A549 (cell line): Measurements from ENCODE around the gene FBXW9. TPM values are rescaled to one million over a fixed set of nuclear protein-coding genes. Genes with fewer than 3 reads are reported as not detected.

ENCODE experiments used
- ATAC-seq, 2 experiments: fragments of 200-7000 bp in 1 of 2; fragments of >200 bp in 1 of 2; cut with Nextera tagmentation in 1 of 2; cut with Tn5 transposase in 1 of 2; 3 replicates each; pipeline versions ENCODE4 v1.8.0 to v1.9.1; 2018 to 2020; ENCODE audit warnings: mild to moderate bottlenecking in 1 of 2, moderate library complexity in 1 of 2
- CTCF ChIA-PET: fragments of 300-600 bp; sonication (Branson Sonifier 250); formaldehyde crosslinking; extraction: SDS; loops from one replicate; lab custom pipeline; 2021; ENCODE audit warnings: antibody characterized with exemption, inconsistent platforms; lab: Yijun Ruan, JAX
- POLR2A ChIA-PET: fragments of 350-600 bp; formaldehyde crosslinking; extraction: SDS; loops from one replicate; lab custom pipeline; 2021; ENCODE audit warnings: antibody characterized with exemption, inconsistent platforms; lab: Yijun Ruan, JAX
- DNase-seq, 2 experiments: peaks; one replicate each; pipeline versions ENCODE4 v3.0.0 to v3.0.0-alpha.2; 2011 to 2016; ENCODE audit warnings: low read depth in 1 of 2, low spot score in 1 of 2
- FAIRE-seq: peaks from 2 replicates; lab custom pipeline; 2011; peaks lifted over from hg19 to GRCh38; lab: Jason Lieb, UNC
- H3K27ac ChIP-seq, 2 experiments: fragments of >200 bp; sonication (Bioruptor Twin); formaldehyde crosslinking; 3 replicates each; pipeline ENCODE4 v1.5.1; 2016 to 2017
- H3K4me1 ChIP-seq: fragments of >200 bp; sonication (Bioruptor Twin); formaldehyde crosslinking; 3 replicates; pipeline ENCODE4 v1.6.1; 2016
- H3K4me2 ChIP-seq: fragments of >200 bp; sonication (Bioruptor Twin); formaldehyde crosslinking; 3 replicates; pipeline ENCODE4 v1.6.1; 2016
- H3K4me3 ChIP-seq: fragments of >200 bp; sonication (Bioruptor Twin); formaldehyde crosslinking; 3 replicates; pipeline ENCODE4 v1.5.1; 2016
- H3K9me3 ChIP-seq: fragments of >200 bp; sonication (Bioruptor Twin); formaldehyde crosslinking; 3 replicates; pipeline ENCODE4 v1.6.1; 2016
- BHLHE40 ChIP-seq: IDR thresholded peaks from 2 replicates; pipeline ENCODE4 v1.6.1; 2012; ENCODE audit warnings: low read depth, low read length, inconsistent platforms
- CBX8 ChIP-seq: fragments of 200-600 bp; sonication (generic); IDR thresholded peaks from 2 replicates; pipeline ENCODE4 v1.6.1; 2016
- CEBPB ChIP-seq, 2 experiments: fragments of >200 bp in 1 of 2; sonication (Bioruptor Twin) in 1 of 2; formaldehyde crosslinking in 1 of 2; IDR thresholded peaks; 2 replicates each; pipeline ENCODE4 v1.6.1; 2012 to 2016
- ESRRA ChIP-seq: fragments of 150-350 bp; IDR thresholded peaks from 2 replicates; pipeline ENCODE4 v1.6.1; 2014; ENCODE audit warnings: mild to moderate bottlenecking, low read length, borderline replicate concordance
- HOXB13 ChIP-seq: fragments of 250-450 bp; sonication (Bioruptor Pico); IDR thresholded peaks from 2 replicates; pipeline ENCODE4 v1.5.0; 2020; ENCODE audit warnings: low read depth, mild to moderate bottlenecking, moderate library complexity
- JUNB ChIP-seq: fragments of >200 bp; sonication (Bioruptor Twin); formaldehyde crosslinking; IDR thresholded peaks from 2 replicates; pipeline ENCODE4 v1.6.1; 2016
- NFE2L2 ChIP-seq: fragments of 150-350 bp; conservative IDR thresholded peaks from 2 replicates; pipeline ENCODE4 v1.6.1; 2014; ENCODE audit warnings: low read length
- NPAS2 ChIP-seq: fragments of 250-450 bp; sonication (Bioruptor Pico); IDR thresholded peaks from 2 replicates; pipeline ENCODE4 v1.8.0; 2022; ENCODE audit warnings: mild to moderate bottlenecking, moderate library complexity, borderline replicate concordance
- NR3C1 ChIP-seq: fragments of >200 bp; sonication (Bioruptor Twin); formaldehyde crosslinking; IDR thresholded peaks from 3 replicates; pipeline ENCODE4 v1.6.1; 2017
- PHF8 ChIP-seq: fragments of 200-600 bp; sonication (generic); IDR thresholded peaks from 2 replicates; pipeline ENCODE4 v1.6.1; 2016; ENCODE audit warnings: low read depth, mild to moderate bottlenecking, antibody characterized with exemption, moderate library complexity, borderline replicate concordance
- POLR2A ChIP-seq: IDR thresholded peaks from 2 replicates; pipeline ENCODE4 v1.6.1; 2012; ENCODE audit warnings: mild to moderate bottlenecking, low read length
- RCOR1 ChIP-seq: fragments of 150-350 bp; IDR thresholded peaks from 2 replicates; pipeline ENCODE4 v1.6.1; 2014; ENCODE audit warnings: antibody characterized with exemption, low read length, low read depth
- SREBF2 ChIP-seq: fragments of 450-650 bp; IDR thresholded peaks from 2 replicates; pipeline ENCODE4 v1.6.1; 2014; ENCODE audit warnings: mild to moderate bottlenecking, moderate library complexity
- WGBS: methylation state at CpG from one replicate; pipeline ENCODE4 v1.1.6; 2017; ENCODE audit errors: missing lambda C conversion rate; 5-methylcytosine and 5-hydroxymethylcytosine counted together
- polyA plus RNA-seq, 4 experiments: library from polyadenylated mRNA; depleted of rRNA in 3 of 4; stranded (reverse); fragments of >200 nt; fragmentation: RNase III in 1 of 4; extraction: RNeasy Plus Mini Kit Qiagen cat#74134 plus additional on column Dnase treatment in 1 of 4; gene quantifications; 2 replicates in 3 of 4; 3 replicates in 1 of 4; pipeline ENCODE4 v1.2.3, GENCODE V29; 2011 to 2017
- TF ChIP-seq, protein P1 (sequence below): fragments of >200 bp; sonication (Bioruptor Twin); formaldehyde crosslinking; IDR thresholded peaks from 3 replicates; pipeline ENCODE4 v1.6.1; 2016
- TF ChIP-seq, protein P2 (sequence below): fragments of 200-600 bp; sonication (generic); IDR thresholded peaks from 2 replicates; pipeline ENCODE4 v1.6.1; 2016; ENCODE audit warnings: antibody characterized with exemption, mild to moderate bottlenecking, moderate library complexity
- TF ChIP-seq, protein P3 (sequence below): fragments of 150-350 bp; IDR thresholded peaks from 2 replicates; pipeline ENCODE4 v1.6.1; 2014; ENCODE audit warnings: low read depth, mild to moderate bottlenecking, low read length
- TF ChIP-seq, protein P4 (sequence below): IDR thresholded peaks from 2 replicates; pipeline ENCODE4 v1.6.1; 2012
- TF ChIP-seq, protein P5 (sequence below): fragments of 250-450 bp; sonication (Bioruptor Pico); IDR thresholded peaks from 2 replicates; pipeline ENCODE4 v1.5.0; 2021; ENCODE audit warnings: mild to moderate bottlenecking, moderate library complexity, borderline replicate concordance

FBXW9 gene
- polyA plus RNA-seq, 2 of the 4 experiments (the other 2 are of a cell fraction) = 5.7 to 8.0 TPM

DNA sequence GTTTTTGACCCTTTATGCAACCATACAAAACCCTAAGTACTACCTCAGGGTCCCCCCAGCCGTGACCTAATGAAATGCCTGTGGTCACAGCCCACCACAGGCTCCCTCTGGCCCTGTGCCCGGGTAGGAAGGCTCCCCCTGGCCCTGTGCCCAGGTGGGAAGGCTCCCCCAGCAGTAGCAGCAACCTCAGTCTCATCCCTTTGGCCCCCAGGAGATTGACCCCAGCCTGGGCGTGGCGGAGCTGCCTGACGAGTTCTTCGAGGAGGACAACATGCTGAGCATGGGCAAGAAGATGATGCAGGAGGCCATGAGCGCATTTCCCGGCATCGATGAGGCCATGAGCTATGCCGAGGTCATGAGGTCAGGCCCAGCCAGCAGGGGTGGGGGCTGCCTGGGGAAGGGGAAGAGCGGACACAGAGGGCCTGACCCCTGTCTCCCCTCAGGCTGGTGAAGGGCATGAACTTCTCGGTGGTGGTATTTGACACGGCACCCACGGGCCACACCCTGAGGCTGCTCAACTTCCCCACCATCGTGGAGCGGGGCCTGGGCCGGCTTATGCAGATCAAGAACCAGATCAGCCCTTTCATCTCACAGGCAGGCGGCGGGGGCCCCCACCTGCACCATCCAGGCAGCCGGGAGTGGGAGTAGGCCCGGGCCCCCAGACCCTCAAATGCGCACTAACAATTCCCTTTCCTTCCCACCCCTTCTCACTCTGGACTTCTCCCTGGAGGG is 48.9 kb upstream of the FBXW9 start:
- no peak for DNase-seq
- ATAC-seq = no peak
- CTCF ChIA-PET = interaction anchor here (0.6 to 38.2 kb wide), 3 partner anchors 24 to 51 kb away, joined by 3 to 725 read pairs (median 7); partner anchors contain the start of gene HOOK2

DNA sequence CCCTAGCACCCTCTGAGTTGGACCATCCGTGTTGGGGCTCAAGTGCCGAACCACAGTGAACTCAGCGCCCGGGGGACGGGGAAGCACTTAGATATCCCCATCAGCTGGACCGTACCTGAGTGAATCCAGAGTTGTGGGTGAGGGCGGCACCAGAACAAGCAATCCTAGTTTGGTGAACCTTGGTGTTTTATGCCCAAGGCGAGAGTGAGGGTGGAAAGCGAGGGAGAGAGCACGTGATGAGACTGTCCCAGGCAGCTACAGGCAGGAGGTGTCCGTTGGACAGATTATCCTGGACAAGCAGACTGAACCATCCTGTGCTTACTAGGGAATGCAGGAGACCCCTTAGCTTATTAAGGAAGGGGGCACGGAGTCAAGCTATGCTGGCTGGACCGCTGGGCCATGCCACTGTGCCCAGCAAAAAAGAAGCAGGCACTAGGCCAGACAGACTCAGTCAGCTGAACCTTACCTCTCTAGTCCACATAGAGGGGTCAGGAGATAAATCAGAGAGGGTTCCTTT is 41.5 kb upstream of the FBXW9 start:
- ChIA-PET POLR2A (interaction anchor here (0.9 to 1.5 kb wide), 2 partner anchors 40 to 55 kb away, joined by 3 read pairs; no protein-coding TSS in a partner anchor), CTCF (interaction anchor here (1.0 to 38.2 kb wide), 4 partner anchors 14 to 110 kb away, joined by 3 to 725 read pairs (median 10); partner anchors contain the start of genes HOOK2 and TNPO2)
- Histone ChIP-seq H3K4me2 (peak overlapping the region; percentile 98), H3K4me3 (peak overlapping the region; percentile 78), H3K9me3 (no peaks in the 10 kb centered on the region), H3K4me1 (peaks cover 18% of the 10 kb centered on the region), H3K27ac (peak overlapping the region; percentile 86 to 88)
- no peak for FAIRE-seq
- DNase-seq = no peak
- TF ChIP-seq, protein P1, sequence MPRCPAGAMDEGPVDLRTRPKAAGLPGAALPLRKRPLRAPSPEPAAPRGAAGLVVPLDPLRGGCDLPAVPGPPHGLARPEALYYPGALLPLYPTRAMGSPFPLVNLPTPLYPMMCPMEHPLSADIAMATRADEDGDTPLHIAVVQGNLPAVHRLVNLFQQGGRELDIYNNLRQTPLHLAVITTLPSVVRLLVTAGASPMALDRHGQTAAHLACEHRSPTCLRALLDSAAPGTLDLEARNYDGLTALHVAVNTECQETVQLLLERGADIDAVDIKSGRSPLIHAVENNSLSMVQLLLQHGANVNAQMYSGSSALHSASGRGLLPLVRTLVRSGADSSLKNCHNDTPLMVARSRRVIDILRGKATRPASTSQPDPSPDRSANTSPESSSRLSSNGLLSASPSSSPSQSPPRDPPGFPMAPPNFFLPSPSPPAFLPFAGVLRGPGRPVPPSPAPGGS = no peak
- TF ChIP-seq, protein P2, sequence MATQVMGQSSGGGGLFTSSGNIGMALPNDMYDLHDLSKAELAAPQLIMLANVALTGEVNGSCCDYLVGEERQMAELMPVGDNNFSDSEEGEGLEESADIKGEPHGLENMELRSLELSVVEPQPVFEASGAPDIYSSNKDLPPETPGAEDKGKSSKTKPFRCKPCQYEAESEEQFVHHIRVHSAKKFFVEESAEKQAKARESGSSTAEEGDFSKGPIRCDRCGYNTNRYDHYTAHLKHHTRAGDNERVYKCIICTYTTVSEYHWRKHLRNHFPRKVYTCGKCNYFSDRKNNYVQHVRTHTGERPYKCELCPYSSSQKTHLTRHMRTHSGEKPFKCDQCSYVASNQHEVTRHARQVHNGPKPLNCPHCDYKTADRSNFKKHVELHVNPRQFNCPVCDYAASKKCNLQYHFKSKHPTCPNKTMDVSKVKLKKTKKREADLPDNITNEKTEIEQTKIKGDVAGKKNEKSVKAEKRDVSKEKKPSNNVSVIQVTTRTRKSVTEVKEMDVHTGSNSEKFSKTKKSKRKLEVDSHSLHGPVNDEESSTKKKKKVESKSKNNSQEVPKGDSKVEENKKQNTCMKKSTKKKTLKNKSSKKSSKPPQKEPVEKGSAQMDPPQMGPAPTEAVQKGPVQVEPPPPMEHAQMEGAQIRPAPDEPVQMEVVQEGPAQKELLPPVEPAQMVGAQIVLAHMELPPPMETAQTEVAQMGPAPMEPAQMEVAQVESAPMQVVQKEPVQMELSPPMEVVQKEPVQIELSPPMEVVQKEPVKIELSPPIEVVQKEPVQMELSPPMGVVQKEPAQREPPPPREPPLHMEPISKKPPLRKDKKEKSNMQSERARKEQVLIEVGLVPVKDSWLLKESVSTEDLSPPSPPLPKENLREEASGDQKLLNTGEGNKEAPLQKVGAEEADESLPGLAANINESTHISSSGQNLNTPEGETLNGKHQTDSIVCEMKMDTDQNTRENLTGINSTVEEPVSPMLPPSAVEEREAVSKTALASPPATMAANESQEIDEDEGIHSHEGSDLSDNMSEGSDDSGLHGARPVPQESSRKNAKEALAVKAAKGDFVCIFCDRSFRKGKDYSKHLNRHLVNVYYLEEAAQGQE = no peak
- TF ChIP-seq NR3C1 (no peak), PHF8 (0 out of 2 replicates have a peak, but pooled peaks have one; percentile 40), CEBPB (IDR thresholded peaks at IDR 0.05) (no peak)
- 24% methylated on average over 8 of the region's 13 CpGs for WGBS
- ATAC-seq = no peak

More for the DNA sequence above, 48.9 kb upstream of the FBXW9 start:
- no peaks in the 10 kb centered on the region for H3K9me3 ChIP-seq
- FAIRE-seq = no peak
- peaks cover 5% of the 10 kb centered on the region; the same call in 1 of the 3 replicates for H3K4me1 ChIP-seq
- H3K4me2 ChIP-seq = no peak overlapping the region
- no peak overlapping the region for H3K4me3 ChIP-seq
- 88% methylated on average over 10 of the region's 22 CpGs for WGBS
- no peak overlapping the region for H3K27ac ChIP-seq
- POLR2A ChIA-PET = no interaction called here
- no peak for TF ChIP-seq BHLHE40
- TF ChIP-seq, protein P3, sequence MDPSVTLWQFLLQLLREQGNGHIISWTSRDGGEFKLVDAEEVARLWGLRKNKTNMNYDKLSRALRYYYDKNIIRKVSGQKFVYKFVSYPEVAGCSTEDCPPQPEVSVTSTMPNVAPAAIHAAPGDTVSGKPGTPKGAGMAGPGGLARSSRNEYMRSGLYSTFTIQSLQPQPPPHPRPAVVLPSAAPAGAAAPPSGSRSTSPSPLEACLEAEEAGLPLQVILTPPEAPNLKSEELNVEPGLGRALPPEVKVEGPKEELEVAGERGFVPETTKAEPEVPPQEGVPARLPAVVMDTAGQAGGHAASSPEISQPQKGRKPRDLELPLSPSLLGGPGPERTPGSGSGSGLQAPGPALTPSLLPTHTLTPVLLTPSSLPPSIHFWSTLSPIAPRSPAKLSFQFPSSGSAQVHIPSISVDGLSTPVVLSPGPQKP = no peak
- TF ChIP-seq ESRRA = no peak
- no peak for TF ChIP-seq POLR2A
- no peak for TF ChIP-seq SREBF2
- TF ChIP-seq, protein P4, sequence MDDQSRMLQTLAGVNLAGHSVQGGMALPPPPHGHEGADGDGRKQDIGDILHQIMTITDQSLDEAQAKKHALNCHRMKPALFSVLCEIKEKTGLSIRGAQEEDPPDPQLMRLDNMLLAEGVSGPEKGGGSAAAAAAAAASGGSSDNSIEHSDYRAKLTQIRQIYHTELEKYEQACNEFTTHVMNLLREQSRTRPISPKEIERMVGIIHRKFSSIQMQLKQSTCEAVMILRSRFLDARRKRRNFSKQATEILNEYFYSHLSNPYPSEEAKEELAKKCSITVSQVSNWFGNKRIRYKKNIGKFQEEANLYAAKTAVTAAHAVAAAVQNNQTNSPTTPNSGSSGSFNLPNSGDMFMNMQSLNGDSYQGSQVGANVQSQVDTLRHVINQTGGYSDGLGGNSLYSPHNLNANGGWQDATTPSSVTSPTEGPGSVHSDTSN = no peak
- TF ChIP-seq CBX8 = no peak
- TF ChIP-seq RCOR1 = no peak
- TF ChIP-seq JUNB = no peak
- no peak for TF ChIP-seq NPAS2 (CRISPR knock-in tag)
- TF ChIP-seq, protein P5, sequence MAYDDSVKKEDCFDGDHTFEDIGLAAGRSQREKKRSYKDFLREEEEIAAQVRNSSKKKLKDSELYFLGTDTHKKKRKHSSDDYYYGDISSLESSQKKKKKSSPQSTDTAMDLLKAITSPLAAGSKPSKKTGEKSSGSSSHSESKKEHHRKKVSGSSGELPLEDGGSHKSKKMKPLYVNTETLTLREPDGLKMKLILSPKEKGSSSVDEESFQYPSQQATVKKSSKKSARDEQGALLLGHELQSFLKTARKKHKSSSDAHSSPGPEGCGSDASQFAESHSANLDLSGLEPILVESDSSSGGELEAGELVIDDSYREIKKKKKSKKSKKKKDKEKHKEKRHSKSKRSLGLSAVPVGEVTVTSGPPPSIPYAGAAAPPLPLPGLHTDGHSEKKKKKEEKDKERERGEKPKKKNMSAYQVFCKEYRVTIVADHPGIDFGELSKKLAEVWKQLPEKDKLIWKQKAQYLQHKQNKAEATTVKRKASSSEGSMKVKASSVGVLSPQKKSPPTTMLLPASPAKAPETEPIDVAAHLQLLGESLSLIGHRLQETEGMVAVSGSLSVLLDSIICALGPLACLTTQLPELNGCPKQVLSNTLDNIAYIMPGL (CRISPR knock-in tag) = no peak
- TF ChIP-seq NFE2L2 = no peak
- TF ChIP-seq HOXB13 (CRISPR knock-in tag) = no peak
